ENCODE results near the gene EWSR1.

EWSR1 gene

GRCh38 chr22:29251981-29252911 lies 15.8 kb upstream of the EWSR1 start:
- DNase-seq = no peak

GRCh38 chr22:29253561-29254285 lies 14.3 kb upstream of the EWSR1 start:
- DNase-seq = no peak

GRCh38 chr22:29254286-29254660 lies 13.8 kb upstream of the EWSR1 start:
- no peak for DNase-seq

GRCh38 chr22:29255064-29255621 lies 12.9 kb upstream of the EWSR1 start:
- no peak for DNase-seq

- DNase-seq = no peak
These were observed 11.3 kb upstream of the EWSR1 start for GRCh38 chr22:29256606-29257325.

- DNase-seq = no peak
These were observed 10.3 kb upstream of the EWSR1 start for GRCh38 chr22:29257751-29258181.

- DNase-seq = no peak
These were observed 9.4 kb upstream of the EWSR1 start for GRCh38 chr22:29258407-29259252.

GRCh38 chr22:29259253-29259899 lies 8.7 kb upstream of the EWSR1 start:
- DNase-seq = no peak

GRCh38 chr22:29260031-29260560 lies 8.0 kb upstream of the EWSR1 start:
- DNase-seq = no peak

- DNase-seq = no peak
These were observed 7.3 kb upstream of the EWSR1 start for GRCh38 chr22:29260601-29261315.

GRCh38 chr22:29263791-29264276 lies 4.2 kb upstream of the EWSR1 start:
- DNase-seq = no peak

GRCh38 chr22:29265305-29265704 lies 2.8 kb upstream of the EWSR1 start:
- no peak for DNase-seq

- no peak for DNase-seq
These were observed 2.1 kb upstream of the EWSR1 start for GRCh38 chr22:29265929-29266328.

GRCh38 chr22:29266564-29267461 lies 1.3 kb upstream of the EWSR1 start:
- DNase-seq = no peak

- DNase-seq = no peak
These were observed 608 bp upstream of the EWSR1 start for GRCh38 chr22:29267462-29267857.

GRCh38 chr22:29268511-29269229 lies 602 bp downstream of the EWSR1 start:
- DNase-seq = peak; percentile 58

- no peak for DNase-seq
These were observed 1.1 kb downstream of the EWSR1 start for GRCh38 chr22:29269230-29269604.

GRCh38 chr22:29269731-29270474 lies 1.8 kb downstream of the EWSR1 start:
- no peak for DNase-seq
